NT2/D1 (cell line): ENCODE data around the gene SLC4A1.

Experiments used
- SUZ12 ChIP-seq: IDR thresholded peaks from 2 replicates; pipeline ENCODE4 v1.6.1; 2011; ENCODE audit not compliant: insufficient read length, insufficient read depth; ENCODE audit errors: extremely low read depth
- ZNF274 ChIP-seq: IDR thresholded peaks from 2 replicates; pipeline ENCODE4 v1.6.1; 2011; ENCODE audit warnings: mild to moderate bottlenecking, low read depth, low read length

DNA sequence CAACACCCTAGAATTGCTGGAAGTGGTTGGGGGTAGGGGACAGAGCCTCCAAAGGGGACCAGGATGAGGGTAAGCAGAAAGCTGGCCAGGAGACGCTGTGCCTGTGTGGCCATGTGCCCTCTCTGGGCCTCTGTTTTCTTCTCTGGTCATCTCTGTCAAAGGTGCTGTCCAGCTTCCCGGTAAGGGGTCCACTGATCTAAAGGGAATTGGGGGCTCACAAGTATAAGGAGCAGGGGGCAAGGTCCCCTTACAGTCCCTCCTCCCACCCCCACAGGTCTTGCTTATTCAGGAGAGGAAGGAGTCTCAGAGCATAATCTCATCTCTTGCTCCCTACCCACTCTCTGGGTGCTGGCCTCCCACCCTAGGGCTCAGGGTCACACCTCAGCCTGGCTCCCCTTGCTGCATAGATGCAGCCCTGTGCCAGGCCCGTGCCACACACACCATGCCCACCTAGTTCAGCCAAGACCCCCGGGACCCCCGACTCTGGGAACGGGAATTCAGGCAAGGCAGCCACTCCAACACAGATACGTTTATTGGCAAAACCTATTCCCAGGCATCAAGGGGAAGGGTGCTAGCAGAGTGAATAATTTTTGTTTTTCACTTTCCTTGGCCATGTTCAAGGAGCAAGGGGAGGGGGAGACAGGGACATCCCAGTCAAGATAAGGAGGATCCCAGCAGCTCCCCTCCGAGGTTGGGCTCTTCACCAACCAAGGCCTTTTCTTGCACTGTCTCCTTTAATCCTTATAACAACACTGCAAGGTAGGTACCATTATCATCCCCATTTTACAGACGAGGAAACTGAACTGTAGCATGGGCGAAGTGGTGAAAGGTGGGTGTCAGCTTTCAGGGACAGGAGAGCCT is 19.8 kb downstream of the SLC4A1 start:
- TF ChIP-seq ZNF274, result no peak
- no peak for TF ChIP-seq SUZ12
